Activated CD8-positive, alpha-beta T cell treated with anti-CD3 and anti-CD28 coated beads for 36 hours (primary cell): ENCODE results near the gene TLCD1. TPM values are rescaled to one million over a fixed set of nuclear protein-coding genes. Genes with fewer than 3 reads are reported as not detected.

Experiments
- ATAC-seq: fragments of 200-7000 bp; cut with Tn5 transposase; one replicate; pipeline ENCODE4 v1.10.0; 2021; ENCODE audit warnings: mild to moderate bottlenecking, moderate library complexity
- CTCF ChIA-PET: fragments of 350-600 bp; sonication (Branson Sonifier 250); formaldehyde crosslinking; loops from one replicate; lab custom pipeline; 2021; ENCODE audit warnings: antibody characterized with exemption; lab: Charles Lee
- POLR2A ChIA-PET: fragments of 350-600 bp; sonication (Branson Sonifier 250); formaldehyde crosslinking; loops from one replicate; lab custom pipeline; 2021; ENCODE audit warnings: antibody characterized with exemption; lab: Charles Lee
- DNase-seq: peaks from one replicate; pipeline ENCODE4 v3.0.0-alpha.2; 2020
- H3K27ac Mint-ChIP-seq: one replicate; pipeline ENCODE4 v1.8.0; 2021; ENCODE audit warnings: mild to moderate bottlenecking, mixed read lengths
- H3K27me3 Mint-ChIP-seq: one replicate; pipeline ENCODE4 v1.8.0; 2021; ENCODE audit warnings: mixed read lengths
- H3K36me3 Mint-ChIP-seq: one replicate; pipeline ENCODE4 v1.8.0; 2021; ENCODE audit warnings: low read depth, mixed read lengths
- H3K4me1 Mint-ChIP-seq: one replicate; pipeline ENCODE4 v1.8.0; 2021; ENCODE audit warnings: low read depth, mixed read lengths
- H3K4me3 Mint-ChIP-seq: one replicate; pipeline ENCODE4 v1.8.0; 2021; ENCODE audit warnings: mild to moderate bottlenecking, moderate library complexity, mixed read lengths
- H3K9me3 Mint-ChIP-seq: one replicate; pipeline ENCODE4 v1.8.0; 2021; ENCODE audit warnings: mixed read lengths
- intact Hi-C: fragments of 100-400 bp; cut with micrococcal nuclease; formaldehyde crosslinking; loops from one replicate; pipeline ENCODE4 v1.10.0; 2022
- total RNA-seq, 2 experiments: library from RNA; stranded (reverse); gene quantifications; one replicate each; pipeline ENCODE4 v1.2.3, GENCODE V29; 2021
- TF ChIP-seq, protein P1 (sequence below): fragments of 200-600 bp; IDR thresholded peaks from one replicate; pipeline ENCODE4 v1.8.0; 2022; ENCODE audit warnings: antibody characterized with exemption, mild to moderate bottlenecking

Gene TLCD1
- total RNA-seq, 2 experiments from 2014 or later, result 6.5 to 8.7 TPM

DNA sequence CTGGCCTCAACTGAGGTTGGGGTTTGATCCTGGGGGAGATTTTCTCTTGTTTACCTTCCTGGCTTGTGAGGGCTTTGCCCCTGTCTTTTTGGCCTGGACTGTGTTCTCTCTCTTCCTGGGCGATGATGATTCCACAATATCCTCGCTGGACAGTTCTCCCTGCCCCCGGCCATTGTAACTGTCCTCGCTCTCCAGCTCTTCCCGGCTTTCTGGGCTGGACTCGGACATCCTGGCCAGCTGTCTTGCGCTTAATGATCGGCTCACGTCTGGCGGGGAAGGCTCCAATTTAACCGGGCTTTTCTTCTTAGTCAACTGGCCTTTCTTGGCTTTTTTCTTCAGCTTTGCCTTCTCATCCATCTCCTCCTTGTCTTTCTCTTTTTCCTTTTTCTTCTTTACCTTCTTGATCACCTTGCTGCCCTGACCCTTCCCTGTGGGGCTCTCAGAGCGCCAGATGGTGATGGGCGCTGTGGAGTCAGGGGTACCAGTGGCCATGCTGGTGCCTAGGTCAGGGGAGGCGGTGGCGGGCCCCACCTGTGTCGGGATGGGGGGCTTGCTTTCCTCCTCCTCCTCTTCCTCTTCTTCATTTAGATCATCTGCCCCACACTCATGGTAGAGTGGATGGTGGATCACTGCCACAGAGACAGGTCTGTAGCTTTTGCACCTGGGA lies 22.3 kb downstream of the TLCD1 start:
- DNase-seq (no peak), ATAC-seq (no peak)
- Mint-ChIP-seq H3K4me1 (no peaks in the 10 kb centered on the region), H3K9me3 (no peaks in the 10 kb centered on the region), H3K36me3 (peaks cover 34% of the 10 kb centered on the region), H3K27ac (peak overlapping the region; percentile 13), H3K27me3 (no peaks in the 10 kb centered on the region), H3K4me3 (no peak overlapping the region)
- ChIA-PET POLR2A (interaction anchor here (0.8 to 1.6 kb wide), 5 partner anchors 8 to 127 kb away, joined by 3 to 4 read pairs (median 3); partner anchors contain the start of genes ALDOC and BLTP2), CTCF (no interaction called here)
- TF ChIP-seq, protein P1, sequence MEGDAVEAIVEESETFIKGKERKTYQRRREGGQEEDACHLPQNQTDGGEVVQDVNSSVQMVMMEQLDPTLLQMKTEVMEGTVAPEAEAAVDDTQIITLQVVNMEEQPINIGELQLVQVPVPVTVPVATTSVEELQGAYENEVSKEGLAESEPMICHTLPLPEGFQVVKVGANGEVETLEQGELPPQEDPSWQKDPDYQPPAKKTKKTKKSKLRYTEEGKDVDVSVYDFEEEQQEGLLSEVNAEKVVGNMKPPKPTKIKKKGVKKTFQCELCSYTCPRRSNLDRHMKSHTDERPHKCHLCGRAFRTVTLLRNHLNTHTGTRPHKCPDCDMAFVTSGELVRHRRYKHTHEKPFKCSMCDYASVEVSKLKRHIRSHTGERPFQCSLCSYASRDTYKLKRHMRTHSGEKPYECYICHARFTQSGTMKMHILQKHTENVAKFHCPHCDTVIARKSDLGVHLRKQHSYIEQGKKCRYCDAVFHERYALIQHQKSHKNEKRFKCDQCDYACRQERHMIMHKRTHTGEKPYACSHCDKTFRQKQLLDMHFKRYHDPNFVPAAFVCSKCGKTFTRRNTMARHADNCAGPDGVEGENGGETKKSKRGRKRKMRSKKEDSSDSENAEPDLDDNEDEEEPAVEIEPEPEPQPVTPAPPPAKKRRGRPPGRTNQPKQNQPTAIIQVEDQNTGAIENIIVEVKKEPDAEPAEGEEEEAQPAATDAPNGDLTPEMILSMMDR, result no peak
- intact Hi-C loops, result no loop called here

DNA sequence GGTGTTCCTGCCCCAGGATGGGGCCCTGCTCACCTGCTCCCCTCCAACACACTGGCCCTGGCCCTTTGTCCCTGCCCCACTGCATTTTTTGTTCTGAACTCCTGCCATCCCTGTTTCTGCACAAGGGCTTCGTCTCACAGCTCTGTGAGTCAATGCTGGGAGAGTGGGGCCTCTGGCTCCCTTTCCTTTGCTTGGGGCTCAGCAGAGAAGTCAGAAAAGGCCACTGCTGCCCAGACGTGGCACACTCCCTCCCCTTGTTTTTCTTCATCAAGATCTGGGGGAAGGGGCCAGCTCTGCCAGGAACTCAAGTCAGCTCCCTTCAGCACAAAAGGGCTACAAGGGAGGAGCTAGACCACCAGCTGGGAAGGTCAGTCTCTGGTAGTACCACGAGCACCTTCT lies 23.3 kb downstream of the TLCD1 start:
- POLR2A ChIA-PET, result interaction anchor here (1.1 to 1.6 kb wide), 3 partner anchors 8 to 126 kb away, joined by 3 to 5 read pairs (median 3); partner anchors contain the start of gene ALDOC
- DNase-seq (no peak), ATAC-seq (no peak)
- CTCF ChIA-PET, result no interaction called here
- TF ChIP-seq, protein P1, result no peak
- Mint-ChIP-seq H3K27me3 (no peaks in the 10 kb centered on the region), H3K9me3 (no peaks in the 10 kb centered on the region), H3K4me1 (no peaks in the 10 kb centered on the region), H3K27ac (peak overlapping the region; percentile 5), H3K4me3 (no peak overlapping the region), H3K36me3 (peaks cover 31% of the 10 kb centered on the region)
- intact Hi-C loops, result no loop called here

DNA sequence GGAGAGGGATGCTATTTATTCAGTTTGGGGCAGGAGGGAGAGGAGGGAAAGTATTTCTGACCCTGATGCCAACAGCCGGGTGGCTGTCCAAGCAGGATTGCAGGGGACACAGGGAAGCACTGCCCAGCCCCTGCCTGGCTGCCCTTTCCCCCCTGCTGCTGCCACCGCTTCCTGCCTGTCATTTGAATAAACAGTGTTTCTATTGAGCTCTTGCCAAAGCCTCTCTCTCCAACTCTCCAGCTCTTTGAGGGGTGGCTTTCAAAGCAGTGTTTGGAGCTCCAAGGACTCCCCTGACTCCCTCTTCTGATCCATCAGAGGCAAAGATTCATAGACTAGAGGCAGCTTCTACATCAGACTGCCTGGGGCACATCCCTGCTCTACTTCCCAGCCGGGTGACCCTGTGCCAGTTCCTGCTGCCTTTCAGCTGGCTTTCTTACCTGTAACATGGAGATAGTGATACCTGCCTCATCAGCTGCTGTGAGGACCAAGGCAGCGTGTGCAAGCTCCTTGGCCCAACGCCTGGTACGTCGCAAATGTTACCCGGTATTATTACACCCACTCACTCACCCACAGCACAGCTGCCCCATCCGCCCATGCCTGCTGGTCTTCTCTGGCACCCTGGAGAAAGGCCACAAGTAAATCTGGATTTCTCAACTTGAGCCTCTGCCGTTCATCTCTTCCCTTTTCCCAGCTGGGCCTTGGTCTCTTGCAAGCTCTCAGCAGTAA lies 23.8 kb downstream of the TLCD1 start:
- DNase-seq (no peak), ATAC-seq (no peak)
- ChIA-PET POLR2A (interaction anchor here (1.1 to 2.7 kb wide), 3 partner anchors 8 to 24 kb away, joined by 3 to 14 read pairs (median 5); no protein-coding TSS in a partner anchor), CTCF (interaction anchor here (1.0 kb wide), 1 partner anchor 27 kb away, joined by 4 read pairs; no protein-coding TSS in a partner anchor)
- Mint-ChIP-seq H3K9me3 (no peaks in the 10 kb centered on the region), H3K4me1 (no peaks in the 10 kb centered on the region), H3K27me3 (no peaks in the 10 kb centered on the region), H3K27ac (peak overlapping the region; percentile 5), H3K4me3 (no peak overlapping the region), H3K36me3 (peaks cover 27% of the 10 kb centered on the region)
- TF ChIP-seq, protein P1, result no peak
- intact Hi-C loops, result no loop called here

DNA sequence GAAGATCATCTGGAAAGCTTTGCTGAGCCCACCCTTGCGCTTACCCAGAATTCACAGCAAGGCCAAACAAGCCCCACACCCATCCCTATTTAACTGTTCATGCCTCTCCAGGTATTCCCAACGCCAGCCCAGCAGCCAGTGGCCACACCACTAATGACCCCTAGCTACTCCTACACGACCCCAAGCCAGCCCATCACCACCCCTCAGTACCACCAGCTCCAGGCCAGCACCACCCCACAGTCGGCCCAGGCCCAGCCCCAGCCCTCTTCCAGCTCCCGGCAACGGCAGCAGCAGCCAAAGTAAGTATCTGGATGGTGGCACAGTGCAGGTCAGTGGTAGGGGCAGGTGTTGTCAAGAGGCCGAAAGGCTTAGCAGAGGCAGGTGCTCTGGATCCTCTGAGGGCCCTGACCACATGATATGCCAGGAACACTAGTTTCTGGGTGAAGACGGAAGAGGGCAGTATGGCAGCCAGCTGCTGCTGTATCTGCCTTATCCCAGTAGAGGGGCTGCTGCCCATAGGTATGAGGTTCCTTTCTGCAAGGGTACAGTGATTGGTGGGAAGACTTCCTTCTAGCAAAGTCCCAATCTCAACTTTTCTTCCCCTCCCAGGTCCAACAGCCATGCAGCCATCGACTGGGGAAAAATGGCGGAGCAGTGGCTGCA lies 25.1 kb downstream of the TLCD1 start:
- no peak overlapping the region for H3K4me3 Mint-ChIP-seq
- intact Hi-C loops, result no loop called here
- no peak for DNase-seq
- ChIA-PET CTCF (no interaction called here), POLR2A (interaction anchor here (1.3 to 2.7 kb wide), 3 partner anchors 9 to 90 kb away, joined by 3 to 14 read pairs (median 5); no protein-coding TSS in a partner anchor)
- no peaks in the 10 kb centered on the region for H3K27me3 Mint-ChIP-seq
- no peak for ATAC-seq
- H3K4me1 Mint-ChIP-seq, result no peaks in the 10 kb centered on the region
- peaks cover 33% of the 10 kb centered on the region for H3K36me3 Mint-ChIP-seq
- H3K9me3 Mint-ChIP-seq, result no peaks in the 10 kb centered on the region
- TF ChIP-seq, protein P1, result no peak
- no peak overlapping the region for H3K27ac Mint-ChIP-seq
